ENCODE data around the gene AGPAT4.
"Not testable (repeated sequence)": the region's sequence is repeated elsewhere in the genome, so short reads cannot be mapped to it uniquely, and the experiment has no call there.

AGPAT4 gene

DNA sequence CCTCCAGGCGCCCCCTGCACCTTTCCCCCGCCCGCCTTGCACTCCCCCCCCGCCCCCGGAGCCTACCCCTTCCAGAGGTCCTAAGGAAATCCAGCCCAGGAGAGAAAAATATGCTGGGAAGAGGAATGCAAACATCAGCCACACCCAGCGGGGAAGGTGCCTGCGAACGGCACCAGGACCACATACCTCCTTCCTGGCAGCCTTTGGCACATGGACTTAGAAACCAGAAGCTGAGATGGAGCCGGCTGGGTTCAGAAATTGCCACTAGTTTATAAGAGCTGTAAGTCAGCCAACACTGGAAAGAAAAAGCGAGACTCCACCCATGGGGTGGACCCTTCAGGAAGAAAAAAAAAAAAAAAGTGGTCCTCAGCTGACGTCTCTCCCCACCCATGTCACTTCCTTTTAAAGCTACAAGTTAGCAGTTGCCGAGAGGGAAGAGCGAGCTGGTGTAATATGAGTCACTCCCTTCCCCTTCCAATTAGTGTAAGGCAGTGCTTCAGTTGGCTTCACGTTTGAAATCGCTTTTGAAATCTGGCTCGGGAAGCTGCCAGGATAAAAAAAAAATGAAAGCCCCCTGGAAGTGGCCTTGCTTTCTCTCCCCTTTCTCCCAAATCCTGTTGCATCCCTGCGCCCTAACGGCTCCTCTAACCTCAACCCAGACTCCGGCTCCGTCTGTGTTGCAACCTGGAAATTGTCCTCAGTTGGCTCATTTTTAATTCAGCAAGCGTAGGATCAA lies at the start of gene AGPAT4:
Gene AGPAT4 (minus strand): TSS at position 310 of the 736 bp plus-strand sequence. CDS start 41,848 bp downstream, outside the sequence.
- DNase-seq (ENCODE audit: low read depth in 3 of 3), result peak; percentile 23 to 48 (median 38)

- no peak for DNase-seq (ENCODE audit: low read depth in 3 of 3)
Observed at GRCh38 chr6:161319231-161319630, 45.4 kb upstream of the AGPAT4 start.

DNA sequence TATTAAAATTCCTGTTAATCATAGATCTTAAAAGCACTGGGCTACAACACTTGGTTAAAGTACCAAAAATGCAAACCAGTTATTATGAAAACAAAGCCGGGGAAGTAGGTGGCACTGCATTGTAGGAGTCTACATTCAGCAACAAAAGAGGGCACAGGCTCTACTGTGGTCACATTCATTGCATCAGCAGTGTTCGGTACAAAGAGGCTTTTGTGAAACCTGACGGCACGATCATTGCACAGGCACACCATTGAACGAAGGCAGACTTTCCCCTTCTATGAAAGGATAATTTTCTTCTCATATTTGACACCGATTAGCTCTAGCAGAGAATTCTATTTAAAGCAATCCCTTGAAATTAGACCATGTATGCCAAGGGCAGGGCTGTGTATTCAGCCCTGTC lies 44.6 kb upstream of the AGPAT4 start:
- no peak for DNase-seq (ENCODE audit: low read depth in 3 of 3)

DNA sequence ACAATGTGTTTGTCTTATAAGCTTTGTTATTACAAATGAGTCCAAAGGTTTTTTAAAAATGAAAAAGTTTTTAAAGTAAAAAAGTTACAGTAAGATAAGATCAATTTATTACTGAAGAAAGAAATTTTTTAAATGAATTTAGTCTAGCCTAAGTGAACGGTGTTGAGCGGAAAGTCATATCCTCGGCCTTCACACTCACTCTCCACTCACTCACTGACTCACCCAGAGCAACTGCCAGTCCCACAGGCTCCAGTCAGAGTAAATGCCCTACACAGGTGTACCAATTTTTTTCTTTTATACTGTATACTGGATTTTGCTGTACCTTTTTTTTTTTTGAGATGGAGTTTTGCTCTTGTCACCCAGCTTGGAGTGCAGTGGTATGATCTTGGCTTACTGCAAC lies 42.7 kb upstream of the AGPAT4 start:
- no peak for DNase-seq (ENCODE audit: low read depth in 3 of 3)

DNA sequence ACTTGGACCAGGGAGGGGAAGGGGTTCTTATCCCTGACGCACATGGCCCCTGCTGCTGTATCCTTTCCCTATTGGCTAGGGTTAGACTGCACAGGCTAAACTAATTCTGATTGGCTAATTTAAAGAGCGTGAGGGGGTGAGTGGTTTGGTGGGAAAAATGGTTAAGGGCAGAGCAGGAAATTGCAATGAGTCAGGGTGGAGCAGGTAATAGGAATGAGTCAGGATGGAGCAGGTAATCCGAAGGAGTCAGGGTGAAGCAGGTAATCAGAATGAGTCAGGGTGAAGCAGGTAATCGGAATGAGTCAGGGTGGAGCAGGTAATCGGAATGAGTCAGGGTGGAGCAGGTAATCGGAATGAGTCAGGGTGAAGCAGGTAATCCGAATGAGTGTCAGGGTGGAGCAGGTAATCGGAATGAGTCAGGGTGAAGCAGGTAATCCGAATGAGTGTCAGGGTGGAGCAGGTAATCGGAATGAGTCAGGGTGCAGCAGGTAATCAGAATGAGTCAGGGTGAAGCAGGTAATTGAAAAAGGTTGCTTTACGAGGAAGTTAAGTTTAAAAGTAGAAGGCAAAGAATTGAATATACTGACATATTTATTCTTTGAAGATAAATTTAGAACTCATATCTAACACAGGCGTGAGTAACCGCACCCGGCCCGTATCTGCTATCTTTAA lies 41.5 kb upstream of the AGPAT4 start:
- DNase-seq (ENCODE audit: low read depth in 3 of 3), result not testable (repeated sequence)

- DNase-seq (ENCODE audit: low read depth in 3 of 3), result not testable (repeated sequence)
Observed at GRCh38 chr6:161314541-161315245, 40.8 kb upstream of the AGPAT4 start.

DNA sequence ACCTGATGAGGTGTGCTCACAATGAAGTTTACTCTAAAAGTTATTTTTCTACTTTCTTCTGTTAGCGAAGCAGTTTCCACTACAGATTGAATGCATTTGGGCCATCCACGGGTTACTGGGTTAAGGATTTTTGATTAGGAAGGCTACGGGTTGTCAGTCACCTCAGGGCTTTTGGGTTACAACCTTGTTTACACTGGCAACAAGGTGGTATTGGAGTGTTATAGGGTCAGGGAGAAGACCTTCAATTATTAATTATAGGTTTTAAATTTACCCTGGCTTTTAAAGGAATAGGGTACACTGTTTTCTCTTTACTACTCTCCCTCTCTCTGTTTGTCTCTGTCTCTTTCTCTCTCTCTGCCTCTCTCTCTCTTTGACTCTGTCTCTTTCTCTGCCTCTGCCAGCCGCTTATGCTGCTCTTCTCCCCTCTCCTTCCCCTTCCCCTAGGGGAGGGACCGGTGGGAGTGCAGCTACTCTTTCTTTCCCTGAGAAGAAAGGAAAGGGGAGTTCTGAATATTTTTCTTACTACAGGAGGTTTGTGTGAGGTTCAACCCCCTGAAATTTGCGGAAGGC lies 40.2 kb upstream of the AGPAT4 start:
- no peak for DNase-seq (ENCODE audit: low read depth in 3 of 3)

- DNase-seq (ENCODE audit: low read depth in 3 of 3), result not testable (repeated sequence)
Observed at GRCh38 chr6:161313475-161313874, 39.6 kb upstream of the AGPAT4 start.

DNA sequence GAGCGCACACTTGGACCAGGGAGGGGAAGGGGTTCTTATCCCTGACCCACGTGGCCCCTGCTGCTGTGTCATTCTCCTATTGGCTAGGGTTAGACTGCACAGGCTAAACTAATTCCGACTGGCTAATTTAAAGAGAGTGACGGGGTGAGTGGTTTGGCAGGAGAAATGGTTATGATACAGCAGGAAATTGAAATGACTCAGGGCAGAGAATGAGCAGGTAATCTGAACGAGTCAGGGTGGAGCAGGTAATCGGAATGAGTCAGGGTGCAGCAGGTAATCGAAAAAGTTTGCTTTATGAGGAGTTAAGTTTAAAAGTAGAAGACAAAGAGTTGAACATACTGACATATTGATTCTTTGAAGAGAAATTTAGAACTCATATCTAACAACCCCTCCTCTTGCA lies 35.9 kb upstream of the AGPAT4 start:
- DNase-seq (ENCODE audit: low read depth in 3 of 3), result not testable (repeated sequence)

- no peak for DNase-seq (ENCODE audit: low read depth in 3 of 3)
Observed at GRCh38 chr6:161308075-161308655, 34.3 kb upstream of the AGPAT4 start.

GRCh38 chr6:161305860-161306259 lies 32.0 kb upstream of the AGPAT4 start:
- no peak for DNase-seq (ENCODE audit: low read depth in 3 of 3)

DNA sequence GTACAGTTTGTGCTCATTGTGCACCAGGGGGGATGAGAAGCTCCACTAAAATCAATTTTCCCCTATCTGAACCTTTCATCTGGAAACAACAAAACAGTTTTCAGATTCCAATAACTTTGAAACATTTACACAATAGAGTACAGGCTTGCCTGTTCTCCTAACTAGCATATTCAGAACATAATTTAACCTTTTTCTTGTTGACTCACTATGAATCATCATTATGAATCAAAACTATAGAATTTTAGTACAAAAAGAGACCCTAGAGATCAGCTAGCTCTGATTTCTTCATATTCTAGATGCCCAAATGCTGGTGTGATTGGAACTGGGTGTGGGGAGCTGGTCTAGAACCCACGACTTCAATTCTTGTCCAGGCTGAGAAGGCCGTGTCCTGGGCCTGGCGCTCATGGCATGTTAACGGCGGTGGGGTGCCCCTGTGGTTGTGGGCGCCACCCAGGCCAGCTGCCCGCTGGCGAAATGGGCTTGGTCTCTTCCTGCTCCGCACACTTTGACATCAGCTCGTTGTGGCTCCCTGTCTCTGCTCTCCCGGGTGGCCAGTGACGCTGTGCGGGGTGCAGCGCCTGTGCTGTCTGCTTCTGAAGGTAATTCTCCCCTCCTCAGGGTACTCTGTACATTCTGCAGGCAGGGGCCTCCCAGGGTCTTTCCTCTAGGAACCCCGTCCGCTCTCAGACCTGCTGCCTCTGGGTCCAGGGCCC lies 29.9 kb upstream of the AGPAT4 start:
- no peak for DNase-seq (ENCODE audit: low read depth in 3 of 3)

- no peak for DNase-seq (ENCODE audit: low read depth in 3 of 3)
Observed at GRCh38 chr6:161302949-161303348, 29.1 kb upstream of the AGPAT4 start.

- DNase-seq (ENCODE audit: low read depth in 3 of 3), result no peak
Observed at GRCh38 chr6:161301338-161301737, 27.5 kb upstream of the AGPAT4 start.

DNA sequence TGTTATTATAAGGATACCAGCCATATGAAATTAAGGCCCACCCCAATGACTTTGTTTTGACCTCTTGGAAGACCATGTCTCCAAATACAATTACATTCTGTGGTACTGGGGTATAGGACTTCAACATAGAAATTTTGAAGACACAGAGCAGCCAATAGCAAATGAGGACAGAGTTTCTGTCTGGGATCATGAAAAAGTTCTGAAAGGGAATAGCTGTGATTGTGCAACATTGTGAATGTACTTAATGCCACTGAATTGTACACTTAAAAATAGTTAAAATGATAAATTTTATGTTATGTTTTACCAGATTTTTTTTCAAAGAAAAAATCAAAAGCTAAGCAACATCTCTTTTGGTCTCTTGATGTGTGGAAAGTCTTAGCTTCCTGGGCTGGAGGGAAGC lies 27.0 kb upstream of the AGPAT4 start:
- no peak for DNase-seq (ENCODE audit: low read depth in 3 of 3)

DNA sequence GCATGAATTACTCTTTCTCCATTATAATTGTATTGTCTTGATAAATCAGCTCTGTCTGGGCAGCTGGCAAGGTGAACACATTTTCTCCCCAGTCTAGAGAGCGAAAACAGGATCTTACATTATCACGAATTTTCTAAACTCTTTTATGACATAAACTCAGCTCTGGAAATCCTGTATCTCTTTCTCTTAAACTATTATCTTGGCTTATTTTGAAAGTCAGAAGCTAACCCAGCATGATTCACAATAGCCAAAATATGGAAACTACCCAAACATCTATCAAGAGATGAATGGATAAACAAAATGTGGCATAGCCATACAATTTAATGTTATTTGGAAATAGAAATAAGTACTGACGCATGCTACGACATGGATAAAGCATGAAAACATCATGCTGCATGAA lies 25.9 kb upstream of the AGPAT4 start:
- no peak for DNase-seq (ENCODE audit: low read depth in 3 of 3)

DNA sequence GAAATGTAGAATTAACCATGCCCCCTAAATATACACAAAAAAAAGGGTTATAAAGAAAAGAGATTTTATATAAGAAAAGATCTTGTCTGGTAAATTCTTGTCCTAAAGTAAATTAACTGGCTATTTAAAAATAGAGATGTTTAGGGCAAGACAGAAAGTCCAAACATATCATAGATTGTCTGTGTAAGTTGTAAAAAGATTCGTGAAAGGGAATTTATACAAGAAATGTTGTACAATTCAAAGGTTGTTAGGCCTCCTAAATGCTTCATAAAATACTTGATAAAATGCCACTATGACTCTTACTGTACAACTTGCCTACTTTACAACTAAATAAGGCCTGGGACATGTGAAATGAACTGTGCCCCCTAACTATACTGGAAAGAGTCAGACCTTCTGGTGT lies 21.9 kb upstream of the AGPAT4 start:
- no peak for DNase-seq (ENCODE audit: low read depth in 3 of 3)

GRCh38 chr6:161292650-161293281 lies 18.9 kb upstream of the AGPAT4 start:
- no peak for DNase-seq (ENCODE audit: low read depth in 3 of 3)

GRCh38 chr6:161292145-161292544 lies 18.3 kb upstream of the AGPAT4 start:
- no peak for DNase-seq (ENCODE audit: low read depth in 3 of 3)

DNA sequence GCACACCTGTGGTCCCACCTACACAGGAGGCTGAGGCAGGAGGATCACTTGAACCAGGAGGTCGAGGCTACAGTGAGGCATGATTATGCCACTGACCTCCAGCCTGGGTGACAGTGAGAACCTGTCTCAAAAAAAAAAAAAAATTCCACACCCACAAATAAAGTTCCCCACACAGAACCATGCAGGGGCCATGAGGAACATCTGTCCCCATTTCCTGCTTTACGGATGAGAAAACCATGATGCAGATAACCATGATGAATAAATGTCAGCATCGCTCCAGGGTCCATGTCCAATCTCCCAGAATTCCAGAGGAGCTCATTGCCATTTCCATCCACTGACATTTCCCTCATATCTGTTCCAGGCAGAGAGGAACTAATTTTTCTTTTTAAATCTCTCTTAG lies 16.9 kb upstream of the AGPAT4 start:
- no peak for DNase-seq (ENCODE audit: low read depth in 3 of 3)

DNA sequence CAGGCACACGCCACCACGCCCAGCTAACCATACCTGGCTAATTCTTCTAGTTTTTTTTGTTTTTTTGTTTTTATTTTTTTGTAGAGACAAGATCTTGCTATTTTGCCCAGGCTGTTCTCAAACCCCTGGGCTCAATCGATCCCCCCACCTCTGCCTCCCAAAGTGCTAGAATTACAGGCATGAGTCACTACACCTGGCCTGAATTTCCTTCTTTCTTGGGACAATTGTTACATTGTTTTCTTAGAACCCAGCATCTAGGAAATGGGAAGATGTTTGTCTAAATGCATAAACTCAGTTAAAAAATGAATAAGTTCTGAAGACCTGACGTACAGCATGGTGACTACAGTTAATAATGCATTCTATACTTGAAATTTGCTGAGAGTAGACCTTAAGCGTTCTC lies 10.8 kb upstream of the AGPAT4 start:
- DNase-seq (ENCODE audit: low read depth in 3 of 3), result no peak

Data from stimulated activated CD4-positive, alpha-beta T cell treated with anti-CD3 and anti-CD28 coated beads, TNF-alpha, amount 100 ng/mL, for 48 hours (primary cell).